ENCODE measurements around the gene MBOAT1.

DNA sequence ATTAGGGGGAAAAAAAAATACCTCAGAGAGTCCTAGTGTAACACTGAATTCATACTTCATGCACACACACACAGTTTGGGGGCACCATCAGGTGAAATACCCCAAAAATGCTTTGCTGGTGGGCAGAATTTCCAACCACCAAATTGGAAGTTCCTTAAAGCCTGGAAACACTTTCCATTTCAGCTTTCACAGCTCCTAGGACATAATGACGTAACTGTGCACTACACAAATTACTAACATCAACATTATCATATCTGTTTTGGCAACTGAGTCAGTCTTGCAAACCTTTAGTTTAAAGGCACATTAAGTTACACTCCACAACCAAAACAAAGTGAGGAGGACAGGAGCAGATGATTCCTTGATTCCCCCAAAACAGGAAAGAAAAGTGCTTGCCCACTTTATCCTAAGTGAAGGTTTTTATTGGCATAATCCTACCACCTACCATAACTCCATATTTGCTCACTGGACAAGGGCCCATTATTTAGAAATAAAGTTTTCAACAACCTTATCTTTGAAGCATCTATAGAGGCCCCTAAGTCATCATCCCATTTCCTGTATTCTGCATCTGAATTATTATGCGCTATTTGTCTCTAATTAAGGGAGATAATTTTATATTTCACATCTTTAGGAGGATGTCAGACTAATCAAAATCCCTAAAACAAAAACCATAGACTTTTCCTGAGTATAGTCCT, 3.4 kb downstream of the MBOAT1 start:
- no peak for TF ChIP-seq POLR2A (IDR thresholded peaks at IDR 0.05)
- TF ChIP-seq, protein P1, sequence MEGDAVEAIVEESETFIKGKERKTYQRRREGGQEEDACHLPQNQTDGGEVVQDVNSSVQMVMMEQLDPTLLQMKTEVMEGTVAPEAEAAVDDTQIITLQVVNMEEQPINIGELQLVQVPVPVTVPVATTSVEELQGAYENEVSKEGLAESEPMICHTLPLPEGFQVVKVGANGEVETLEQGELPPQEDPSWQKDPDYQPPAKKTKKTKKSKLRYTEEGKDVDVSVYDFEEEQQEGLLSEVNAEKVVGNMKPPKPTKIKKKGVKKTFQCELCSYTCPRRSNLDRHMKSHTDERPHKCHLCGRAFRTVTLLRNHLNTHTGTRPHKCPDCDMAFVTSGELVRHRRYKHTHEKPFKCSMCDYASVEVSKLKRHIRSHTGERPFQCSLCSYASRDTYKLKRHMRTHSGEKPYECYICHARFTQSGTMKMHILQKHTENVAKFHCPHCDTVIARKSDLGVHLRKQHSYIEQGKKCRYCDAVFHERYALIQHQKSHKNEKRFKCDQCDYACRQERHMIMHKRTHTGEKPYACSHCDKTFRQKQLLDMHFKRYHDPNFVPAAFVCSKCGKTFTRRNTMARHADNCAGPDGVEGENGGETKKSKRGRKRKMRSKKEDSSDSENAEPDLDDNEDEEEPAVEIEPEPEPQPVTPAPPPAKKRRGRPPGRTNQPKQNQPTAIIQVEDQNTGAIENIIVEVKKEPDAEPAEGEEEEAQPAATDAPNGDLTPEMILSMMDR (IDR thresholded peaks at IDR 0.05) = no peak
